ENCODE data around the gene CASK.

- TF ChIP-seq CTCF (IDR thresholded peaks at IDR 0.05; ENCODE audit: low read depth, low read length, missing input control) (no peak), REST (IDR thresholded peaks at IDR 0.05) (no peak), TAF1 (conservative IDR thresholded peaks at IDR 0.05) (no peak)
These were observed 193.3 kb downstream of the CASK start for GRCh38 chrX:41730081-41730480.
